ENCODE data around the gene SLC25A19.

Gene SLC25A19

GRCh38 chr17:75271233-75271954 lies 17.8 kb downstream of the SLC25A19 start:
- Histone ChIP-seq H3K18ac (ENCODE audit: low read length) (peak overlapping the region; percentile 99), H2AK5ac (ENCODE audit: low read depth, low read length) (peak overlapping the region; percentile 90), H3K79me1 (ENCODE audit: low read depth, low read length) (peaks cover 4% of the 10 kb centered on the region), H2BK15ac (ENCODE audit: low read length) (peak overlapping the region; percentile 94), H3K27me3 (ENCODE audit: control insufficient read depth in 3 of 3, insufficient read depth in 3 of 3, low read depth in 1 of 3, low read length in 3 of 3) (no peaks in the 10 kb centered on the region), H4K8ac (ENCODE audit: low read depth, low read length) (peak overlapping the region; percentile 55), H3K4me3 (ENCODE audit: low read length in 2 of 2) (peak overlapping the region; percentile 95), H3K14ac (ENCODE audit: low read length) (peak overlapping the region; percentile 83), H3K9ac (ENCODE audit: low read depth, low read length, poor library complexity) (peak overlapping the region; percentile 94), H3K36me3 (replicated peaks in 1 of 2; ENCODE audit: control insufficient read depth in 2 of 2, insufficient read depth in 2 of 2, low read length in 2 of 2) (peaks cover 17 to 37% of the 10 kb centered on the region in 2 donors), H3K4me2 (ENCODE audit: insufficient read depth, low read length, poor library complexity, severe bottlenecking) (peak overlapping the region; percentile 95), H3K4me1 (ENCODE audit: control insufficient read depth in 2 of 2, insufficient read depth in 1 of 2, low read depth in 1 of 2, low read length in 2 of 2) (peaks cover 3 to 4% of the 10 kb centered on the region in 2 donors), H3K23ac (ENCODE audit: low read depth, low read length, poor library complexity) (peak overlapping the region; percentile 97), H2BK5ac (ENCODE audit: low read length) (peak overlapping the region; percentile 41), H3K4ac (ENCODE audit: low read length) (peak overlapping the region; percentile 76), H4K91ac (ENCODE audit: low read depth, low read length, poor library complexity) (no peak overlapping the region), H3K27ac (replicated peaks; ENCODE audit: low read length) (no peak overlapping the region), H3K9me3 (replicated peaks in 1 of 2; ENCODE audit: control insufficient read depth in 2 of 2, insufficient read depth in 1 of 2, low read depth in 1 of 2, low read length in 2 of 2) (no peaks in the 10 kb centered on the region), H2BK12ac (ENCODE audit: low read length) (peak overlapping the region; percentile 93), H2AFZ (ENCODE audit: low read length) (peak overlapping the region; percentile 99), H2BK120ac (ENCODE audit: low read depth, low read length) (no peak overlapping the region)
- peak; percentile 78 for DNase-seq (ENCODE audit: low spot score)
- no CpG with 5 or more reads among the region's 74 CpGs for WGBS, 2 donors (ENCODE audit: extremely low coverage in 2 of 2, insufficient read length in 2 of 2, insufficient replicate concordance in 1 of 2)

- Histone ChIP-seq H3K9ac (ENCODE audit: low read depth, low read length, poor library complexity) (peak within 1 kb of the TSS; percentile 94), H4K8ac (ENCODE audit: low read depth, low read length) (peak within 1 kb of the TSS; percentile 55), H2BK5ac (ENCODE audit: low read length) (peak within 1 kb of the TSS; percentile 41), H4K91ac (ENCODE audit: low read depth, low read length, poor library complexity) (peak within 1 kb of the TSS; percentile 56), H3K27me3 (ENCODE audit: control insufficient read depth in 3 of 3, insufficient read depth in 3 of 3, low read depth in 1 of 3, low read length in 3 of 3) (no peaks in the 10 kb centered on the region), H3K9me3 (replicated peaks in 1 of 2; ENCODE audit: control insufficient read depth in 2 of 2, insufficient read depth in 1 of 2, low read depth in 1 of 2, low read length in 2 of 2) (no peaks in the 10 kb centered on the region), H3K27ac (replicated peaks; ENCODE audit: low read length) (peak within 1 kb of the TSS; percentile 33), H3K4me2 (ENCODE audit: insufficient read depth, low read length, poor library complexity, severe bottlenecking) (peak within 1 kb of the TSS; percentile 97), H2AFZ (ENCODE audit: low read length) (peak within 1 kb of the TSS; percentile 99), H2BK120ac (ENCODE audit: low read depth, low read length) (no peak within 1 kb of the TSS), H3K36me3 (replicated peaks in 1 of 2; ENCODE audit: control insufficient read depth in 2 of 2, insufficient read depth in 2 of 2, low read length in 2 of 2) (peaks cover 20 to 41% of the 10 kb centered on the region in 2 donors), H3K79me1 (ENCODE audit: low read depth, low read length) (peaks cover 4% of the 10 kb centered on the region), H2BK12ac (ENCODE audit: low read length) (peak within 1 kb of the TSS; percentile 93), H3K4ac (ENCODE audit: low read length) (peak within 1 kb of the TSS; percentile 76), H3K4me1 (ENCODE audit: control insufficient read depth in 2 of 2, insufficient read depth in 1 of 2, low read depth in 1 of 2, low read length in 2 of 2) (peaks cover 3 to 4% of the 10 kb centered on the region in 2 donors), H3K18ac (ENCODE audit: low read length) (peak within 1 kb of the TSS; percentile 99), H2AK5ac (ENCODE audit: low read depth, low read length) (peak within 1 kb of the TSS; percentile 90), H3K4me3 (ENCODE audit: low read length in 2 of 2) (peak within 1 kb of the TSS; percentile 95), H2BK15ac (ENCODE audit: low read length) (peak within 1 kb of the TSS; percentile 94), H3K14ac (ENCODE audit: low read length) (peak within 1 kb of the TSS; percentile 83), H3K23ac (ENCODE audit: low read depth, low read length, poor library complexity) (peak within 1 kb of the TSS; percentile 97)
- whole genome bisulfite sequencing, 2 donors (ENCODE audit: extremely low coverage in 2 of 2, insufficient read length in 2 of 2, insufficient replicate concordance in 1 of 2), result no CpG with 5 or more reads among the region's 39 CpGs
- no peak for DNase-seq (ENCODE audit: low spot score)
Measured at GRCh38 chr17:75270966-75271232, 18.3 kb downstream of the SLC25A19 start, which contains the start of gene MIF4GD. Gene MIF4GD (minus strand): TSS chr17:75271231. CDS start chr17:75270195, 1,036 bp downstream.

- Histone ChIP-seq H3K27me3 (ENCODE audit: control insufficient read depth in 3 of 3, insufficient read depth in 3 of 3, low read depth in 1 of 3, low read length in 3 of 3) (no peaks in the 10 kb centered on the region), H3K4ac (ENCODE audit: low read length) (no peak overlapping the region), H2BK5ac (ENCODE audit: low read length) (no peak overlapping the region), H2AK5ac (ENCODE audit: low read depth, low read length) (peak overlapping the region; percentile 86), H3K4me2 (ENCODE audit: insufficient read depth, low read length, poor library complexity, severe bottlenecking) (peak overlapping the region; percentile 97), H2AFZ (ENCODE audit: low read length) (peak overlapping the region; percentile 96), H3K79me1 (ENCODE audit: low read depth, low read length) (peaks cover 4% of the 10 kb centered on the region), H3K4me1 (ENCODE audit: control insufficient read depth in 2 of 2, insufficient read depth in 1 of 2, low read depth in 1 of 2, low read length in 2 of 2) (peaks cover 3 to 4% of the 10 kb centered on the region in 2 donors), H3K36me3 (replicated peaks in 1 of 2; ENCODE audit: control insufficient read depth in 2 of 2, insufficient read depth in 2 of 2, low read length in 2 of 2) (peaks cover 25 to 47% of the 10 kb centered on the region in 2 donors), H3K9ac (ENCODE audit: low read depth, low read length, poor library complexity) (peak overlapping the region; percentile 92), H3K14ac (ENCODE audit: low read length) (peak overlapping the region; percentile 76), H3K23ac (ENCODE audit: low read depth, low read length, poor library complexity) (peak overlapping the region; percentile 97), H3K27ac (replicated peaks; ENCODE audit: low read length) (peak overlapping the region; percentile 33), H2BK120ac (ENCODE audit: low read depth, low read length) (no peak overlapping the region), H2BK15ac (ENCODE audit: low read length) (no peak overlapping the region), H2BK12ac (ENCODE audit: low read length) (no peak overlapping the region), H3K18ac (ENCODE audit: low read length) (peak overlapping the region; percentile 97), H4K91ac (ENCODE audit: low read depth, low read length, poor library complexity) (peak overlapping the region; percentile 56), H3K4me3 (ENCODE audit: low read length in 2 of 2) (peak overlapping the region; percentile 88 to 95), H4K8ac (ENCODE audit: low read depth, low read length) (no peak overlapping the region), H3K9me3 (replicated peaks in 1 of 2; ENCODE audit: control insufficient read depth in 2 of 2, insufficient read depth in 1 of 2, low read depth in 1 of 2, low read length in 2 of 2) (no peaks in the 10 kb centered on the region)
- peak; percentile 50 for DNase-seq (ENCODE audit: low spot score)
- no CpG with 5 or more reads among the region's 47 CpGs for WGBS, 2 donors (ENCODE audit: extremely low coverage in 2 of 2, insufficient read length in 2 of 2, insufficient replicate concordance in 1 of 2)
Measured at GRCh38 chr17:75270218-75270965, 18.8 kb downstream of the SLC25A19 start.

GRCh38 chr17:75269844-75270217 lies 19.4 kb downstream of the SLC25A19 start:
- no peak for DNase-seq (ENCODE audit: low spot score)
- H3K4me3 ChIP-seq (ENCODE audit: low read length in 2 of 2), result peak overlapping the region; percentile 88 to 95
- H2AK5ac ChIP-seq (ENCODE audit: low read depth, low read length), result peak overlapping the region; percentile 86
- no peaks in the 10 kb centered on the region for H3K27me3 ChIP-seq (ENCODE audit: control insufficient read depth in 3 of 3, insufficient read depth in 3 of 3, low read depth in 1 of 3, low read length in 3 of 3)
- peaks cover 3 to 4% of the 10 kb centered on the region in 2 donors for H3K4me1 ChIP-seq (ENCODE audit: control insufficient read depth in 2 of 2, insufficient read depth in 1 of 2, low read depth in 1 of 2, low read length in 2 of 2)
- peak overlapping the region; percentile 76 for H3K14ac ChIP-seq (ENCODE audit: low read length)
- H4K91ac ChIP-seq (ENCODE audit: low read depth, low read length, poor library complexity), result no peak overlapping the region
- H2AFZ ChIP-seq (ENCODE audit: low read length), result peak overlapping the region; percentile 96
- no peaks in the 10 kb centered on the region for H3K9me3 ChIP-seq (replicated peaks in 1 of 2; ENCODE audit: control insufficient read depth in 2 of 2, insufficient read depth in 1 of 2, low read depth in 1 of 2, low read length in 2 of 2)
- no CpG with 5 or more reads among the region's 6 CpGs for WGBS, 2 donors (ENCODE audit: extremely low coverage in 2 of 2, insufficient read length in 2 of 2, insufficient replicate concordance in 1 of 2)
- no peak overlapping the region for H2BK12ac ChIP-seq (ENCODE audit: low read length)
- peak overlapping the region; percentile 97 for H3K4me2 ChIP-seq (ENCODE audit: insufficient read depth, low read length, poor library complexity, severe bottlenecking)
- no peak overlapping the region for H3K18ac ChIP-seq (ENCODE audit: low read length)
- H3K79me1 ChIP-seq (ENCODE audit: low read depth, low read length), result peaks cover 4% of the 10 kb centered on the region
- peaks cover 26 to 51% of the 10 kb centered on the region in 2 donors for H3K36me3 ChIP-seq (replicated peaks in 1 of 2; ENCODE audit: control insufficient read depth in 2 of 2, insufficient read depth in 2 of 2, low read length in 2 of 2)
- H2BK5ac ChIP-seq (ENCODE audit: low read length), result no peak overlapping the region
- H3K23ac ChIP-seq (ENCODE audit: low read depth, low read length, poor library complexity), result peak overlapping the region; percentile 97
- H2BK120ac ChIP-seq (ENCODE audit: low read depth, low read length), result no peak overlapping the region
- no peak overlapping the region for H2BK15ac ChIP-seq (ENCODE audit: low read length)
- no peak overlapping the region for H3K4ac ChIP-seq (ENCODE audit: low read length)
- peak overlapping the region; percentile 75 for H3K9ac ChIP-seq (ENCODE audit: low read depth, low read length, poor library complexity)
- H3K27ac ChIP-seq (replicated peaks; ENCODE audit: low read length), result no peak overlapping the region
- no peak overlapping the region for H4K8ac ChIP-seq (ENCODE audit: low read depth, low read length)
